ENCODE results near the gene HCN4.

The HCN4 gene

DNA sequence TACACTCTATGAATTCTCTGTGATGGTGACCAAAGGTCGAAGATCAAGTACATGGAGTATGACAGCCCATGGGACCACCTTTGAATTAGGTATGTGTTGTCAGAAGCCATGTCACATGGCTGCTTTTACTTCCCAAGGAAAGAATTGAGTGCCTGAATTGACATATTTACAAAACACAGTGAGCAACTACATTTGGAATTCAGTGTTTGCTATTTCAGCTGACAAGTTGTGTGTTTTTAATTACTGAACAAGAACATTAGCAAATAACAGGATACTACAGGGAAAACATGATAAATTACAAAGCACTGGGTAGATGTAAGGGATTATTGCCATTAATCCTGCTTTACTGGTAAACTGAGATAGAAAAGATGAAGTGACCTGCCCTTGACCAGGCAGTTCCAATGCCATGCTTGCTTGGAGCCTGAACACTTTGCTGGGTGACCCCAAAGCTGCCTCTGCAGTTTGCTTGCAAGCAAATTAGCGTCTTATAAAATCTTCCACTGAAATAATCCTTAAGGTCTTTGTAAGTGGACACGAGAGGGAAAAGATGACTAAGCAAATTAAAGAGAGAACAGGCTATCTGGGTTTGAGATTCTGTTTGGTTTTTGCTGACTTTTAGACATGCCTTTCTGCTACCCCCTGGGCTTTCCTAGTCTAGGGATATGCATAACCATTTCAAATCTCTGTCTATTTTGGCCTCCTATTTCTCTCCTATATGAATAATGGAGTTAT lies 98.2 kb downstream of the HCN4 start:
- DNase-seq (ENCODE audit: low read depth) = no peak
- TF ChIP-seq, protein P1, sequence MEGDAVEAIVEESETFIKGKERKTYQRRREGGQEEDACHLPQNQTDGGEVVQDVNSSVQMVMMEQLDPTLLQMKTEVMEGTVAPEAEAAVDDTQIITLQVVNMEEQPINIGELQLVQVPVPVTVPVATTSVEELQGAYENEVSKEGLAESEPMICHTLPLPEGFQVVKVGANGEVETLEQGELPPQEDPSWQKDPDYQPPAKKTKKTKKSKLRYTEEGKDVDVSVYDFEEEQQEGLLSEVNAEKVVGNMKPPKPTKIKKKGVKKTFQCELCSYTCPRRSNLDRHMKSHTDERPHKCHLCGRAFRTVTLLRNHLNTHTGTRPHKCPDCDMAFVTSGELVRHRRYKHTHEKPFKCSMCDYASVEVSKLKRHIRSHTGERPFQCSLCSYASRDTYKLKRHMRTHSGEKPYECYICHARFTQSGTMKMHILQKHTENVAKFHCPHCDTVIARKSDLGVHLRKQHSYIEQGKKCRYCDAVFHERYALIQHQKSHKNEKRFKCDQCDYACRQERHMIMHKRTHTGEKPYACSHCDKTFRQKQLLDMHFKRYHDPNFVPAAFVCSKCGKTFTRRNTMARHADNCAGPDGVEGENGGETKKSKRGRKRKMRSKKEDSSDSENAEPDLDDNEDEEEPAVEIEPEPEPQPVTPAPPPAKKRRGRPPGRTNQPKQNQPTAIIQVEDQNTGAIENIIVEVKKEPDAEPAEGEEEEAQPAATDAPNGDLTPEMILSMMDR (IDR thresholded peaks at IDR 0.05; ENCODE audit: low read length, missing control alignments) = no peak

More for the DNA sequence above, 98.2 kb downstream of the HCN4 start:
- H3K4me3 ChIP-seq (replicated peaks; ENCODE audit: low read depth, low read length) = no peak overlapping the region
